ENCODE measurements around the gene SREBF2. TPM values are rescaled to one million over a fixed set of nuclear protein-coding genes. Genes with fewer than 3 reads are reported as not detected.

The SREBF2 gene
- polyA plus RNA-seq, 3 donors, result 22.2 to 25.1 (median 24.5) TPM

DNA sequence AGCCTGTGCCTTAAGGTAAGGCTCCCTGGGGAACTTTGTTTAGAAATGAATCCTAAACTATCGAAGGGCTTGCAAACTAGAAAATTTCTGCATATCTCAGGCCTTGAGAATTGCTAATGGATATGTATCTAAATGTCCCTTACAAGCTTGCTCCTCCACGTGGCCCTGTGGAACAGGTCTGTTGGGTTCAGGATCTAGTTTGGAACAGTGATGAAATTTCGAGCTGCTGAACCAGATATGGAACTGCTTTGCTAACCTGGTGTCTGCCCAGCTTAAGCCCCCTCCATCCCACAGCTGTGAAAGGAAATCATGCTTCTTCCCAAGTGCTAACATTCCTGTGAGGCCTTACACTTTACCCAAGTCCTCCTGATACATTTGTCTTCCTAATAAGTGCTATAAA, 11.6 kb downstream of the SREBF2 start:
- Histone ChIP-seq H3K27ac (ENCODE audit: low read depth in 1 of 2, low read length in 2 of 2) (no peak overlapping the region), H3K36me3 (replicated peaks in 1 of 2; ENCODE audit: control insufficient read depth in 1 of 2, insufficient read depth in 2 of 2, low read length in 2 of 2) (peaks cover 7 to 37% of the 10 kb centered on the region in 2 donors), H2AFZ (ENCODE audit: insufficient read depth, low read depth, low read length, poor library complexity, severe bottlenecking) (no peak overlapping the region), H3K4me3 (replicated peaks in 1 of 3; ENCODE audit: low read depth in 2 of 3, low read length in 3 of 3) (no peak overlapping the region), H3K4me2 (replicated peaks; ENCODE audit: extremely low read depth, low read length, poor library complexity, severe bottlenecking) (no peak overlapping the region), H3K9me3 (replicated peaks in 1 of 2; ENCODE audit: control insufficient read depth in 1 of 2, insufficient read depth in 1 of 2, low read length in 2 of 2) (no peaks in the 10 kb centered on the region), H3K4me1 (ENCODE audit: control insufficient read depth in 1 of 2, insufficient read depth in 2 of 2, low read length in 2 of 2) (peaks cover 15 to 25% of the 10 kb centered on the region in 2 donors), H3K79me2 (ENCODE audit: insufficient read depth, low read length) (peaks cover 95% of the 10 kb centered on the region), H3K9ac (ENCODE audit: insufficient read depth, low read length, poor library complexity, severe bottlenecking) (no peak overlapping the region), H3K27me3 (ENCODE audit: control insufficient read depth in 2 of 2, insufficient read depth in 2 of 2, low read length in 2 of 2) (no peaks in the 10 kb centered on the region), H4K20me1 (ENCODE audit: insufficient read depth, low read length) (peaks cover 84% of the 10 kb centered on the region)
- no peak for DNase-seq
- H3K36me3 Mint-ChIP-seq, result peaks cover 26 to 32% of the 10 kb centered on the region in 2 donors
- TF ChIP-seq, protein P1, sequence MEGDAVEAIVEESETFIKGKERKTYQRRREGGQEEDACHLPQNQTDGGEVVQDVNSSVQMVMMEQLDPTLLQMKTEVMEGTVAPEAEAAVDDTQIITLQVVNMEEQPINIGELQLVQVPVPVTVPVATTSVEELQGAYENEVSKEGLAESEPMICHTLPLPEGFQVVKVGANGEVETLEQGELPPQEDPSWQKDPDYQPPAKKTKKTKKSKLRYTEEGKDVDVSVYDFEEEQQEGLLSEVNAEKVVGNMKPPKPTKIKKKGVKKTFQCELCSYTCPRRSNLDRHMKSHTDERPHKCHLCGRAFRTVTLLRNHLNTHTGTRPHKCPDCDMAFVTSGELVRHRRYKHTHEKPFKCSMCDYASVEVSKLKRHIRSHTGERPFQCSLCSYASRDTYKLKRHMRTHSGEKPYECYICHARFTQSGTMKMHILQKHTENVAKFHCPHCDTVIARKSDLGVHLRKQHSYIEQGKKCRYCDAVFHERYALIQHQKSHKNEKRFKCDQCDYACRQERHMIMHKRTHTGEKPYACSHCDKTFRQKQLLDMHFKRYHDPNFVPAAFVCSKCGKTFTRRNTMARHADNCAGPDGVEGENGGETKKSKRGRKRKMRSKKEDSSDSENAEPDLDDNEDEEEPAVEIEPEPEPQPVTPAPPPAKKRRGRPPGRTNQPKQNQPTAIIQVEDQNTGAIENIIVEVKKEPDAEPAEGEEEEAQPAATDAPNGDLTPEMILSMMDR (IDR thresholded peaks at IDR 0.05), result no peak
- peak overlapping the region in 2 of 7 donors; percentile 18 to 42 for H3K27ac Mint-ChIP-seq
- 91% methylated on average over 3 of the region's 3 CpGs for WGBS (ENCODE audit: insufficient coverage)
- no peak overlapping the region for H3K4me3 Mint-ChIP-seq
- peaks cover 44% of the 10 kb centered on the region for H3K4me1 Mint-ChIP-seq
- intact Hi-C loops (cut with micrococcal nuclease), result no loop called here
- H3K27me3 Mint-ChIP-seq (ENCODE audit: low read depth in 3 of 3), result no peaks in the 10 kb centered on the region
- no peaks in the 10 kb centered on the region for H3K9me3 Mint-ChIP-seq

GRCh38 chr22:41845380-41846267, 12.7 kb downstream of the SREBF2 start:
- peaks cover 93% of the 10 kb centered on the region for H3K79me2 ChIP-seq (ENCODE audit: insufficient read depth, low read length)
- Mint-ChIP-seq H3K9me3 (no peaks in the 10 kb centered on the region), H3K36me3 (peaks cover 23 to 29% of the 10 kb centered on the region in 2 donors), H3K4me1 (peaks cover 44% of the 10 kb centered on the region), H3K27ac (peak overlapping the region in 1 of 7 donors; percentile 0), H3K27me3 (ENCODE audit: low read depth in 3 of 3) (no peaks in the 10 kb centered on the region), H3K4me3 (no peak overlapping the region)
- TF ChIP-seq, protein P1 (IDR thresholded peaks at IDR 0.05), result no peak
- H3K4me2 ChIP-seq (replicated peaks; ENCODE audit: extremely low read depth, low read length, poor library complexity, severe bottlenecking), result no peak overlapping the region
- intact Hi-C loops (cut with micrococcal nuclease), result no loop called here
- WGBS (ENCODE audit: insufficient coverage), result 67% methylated on average over 2 of the region's 4 CpGs
- H3K9me3 ChIP-seq (replicated peaks in 1 of 2; ENCODE audit: control insufficient read depth in 1 of 2, insufficient read depth in 1 of 2, low read length in 2 of 2), result no peaks in the 10 kb centered on the region
- no peak overlapping the region for H2AFZ ChIP-seq (ENCODE audit: insufficient read depth, low read depth, low read length, poor library complexity, severe bottlenecking)
- no peak overlapping the region for H3K27ac ChIP-seq (ENCODE audit: low read depth in 1 of 2, low read length in 2 of 2)
- peaks cover 76% of the 10 kb centered on the region for H4K20me1 ChIP-seq (ENCODE audit: insufficient read depth, low read length)
- H3K4me3 ChIP-seq (replicated peaks in 1 of 3; ENCODE audit: low read depth in 2 of 3, low read length in 3 of 3), result no peak overlapping the region
- H3K27me3 ChIP-seq (ENCODE audit: control insufficient read depth in 2 of 2, insufficient read depth in 2 of 2, low read length in 2 of 2), result no peaks in the 10 kb centered on the region
- H3K9ac ChIP-seq (ENCODE audit: insufficient read depth, low read length, poor library complexity, severe bottlenecking), result no peak overlapping the region
- peaks cover 15 to 25% of the 10 kb centered on the region in 2 donors for H3K4me1 ChIP-seq (ENCODE audit: control insufficient read depth in 1 of 2, insufficient read depth in 2 of 2, low read length in 2 of 2)
- peaks cover 3 to 29% of the 10 kb centered on the region in 2 donors for H3K36me3 ChIP-seq (replicated peaks in 1 of 2; ENCODE audit: control insufficient read depth in 1 of 2, insufficient read depth in 2 of 2, low read length in 2 of 2)
- DNase-seq, result no peak

Data from CD14-positive monocyte (primary cell).